Measurements from ENCODE around the gene SLC36A3.
"Not testable (repeated sequence)": the region's sequence is repeated elsewhere in the genome, so short reads cannot be mapped to it uniquely, and the experiment has no call there.

DNA sequence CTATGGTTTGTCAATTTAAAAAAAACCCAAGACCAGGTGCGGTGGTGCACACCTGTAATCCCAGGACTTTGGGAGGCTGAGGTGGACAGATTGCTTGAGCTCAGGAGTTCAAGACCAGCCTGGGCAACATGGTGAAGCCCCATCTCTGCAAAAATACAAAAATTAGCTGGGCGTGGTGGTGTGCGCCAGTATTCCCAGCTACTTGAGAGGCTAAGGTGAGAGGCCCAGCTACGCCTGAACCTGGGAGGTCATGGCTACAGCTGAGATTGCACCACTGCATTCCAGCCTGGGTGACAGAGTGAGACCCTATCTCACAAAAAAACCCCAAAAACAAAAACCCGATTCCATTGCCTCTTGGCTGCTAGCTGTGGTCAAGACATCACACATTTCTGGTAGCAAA lies 48.6 kb downstream of the SLC36A3 start:
- TF ChIP-seq, protein P1, sequence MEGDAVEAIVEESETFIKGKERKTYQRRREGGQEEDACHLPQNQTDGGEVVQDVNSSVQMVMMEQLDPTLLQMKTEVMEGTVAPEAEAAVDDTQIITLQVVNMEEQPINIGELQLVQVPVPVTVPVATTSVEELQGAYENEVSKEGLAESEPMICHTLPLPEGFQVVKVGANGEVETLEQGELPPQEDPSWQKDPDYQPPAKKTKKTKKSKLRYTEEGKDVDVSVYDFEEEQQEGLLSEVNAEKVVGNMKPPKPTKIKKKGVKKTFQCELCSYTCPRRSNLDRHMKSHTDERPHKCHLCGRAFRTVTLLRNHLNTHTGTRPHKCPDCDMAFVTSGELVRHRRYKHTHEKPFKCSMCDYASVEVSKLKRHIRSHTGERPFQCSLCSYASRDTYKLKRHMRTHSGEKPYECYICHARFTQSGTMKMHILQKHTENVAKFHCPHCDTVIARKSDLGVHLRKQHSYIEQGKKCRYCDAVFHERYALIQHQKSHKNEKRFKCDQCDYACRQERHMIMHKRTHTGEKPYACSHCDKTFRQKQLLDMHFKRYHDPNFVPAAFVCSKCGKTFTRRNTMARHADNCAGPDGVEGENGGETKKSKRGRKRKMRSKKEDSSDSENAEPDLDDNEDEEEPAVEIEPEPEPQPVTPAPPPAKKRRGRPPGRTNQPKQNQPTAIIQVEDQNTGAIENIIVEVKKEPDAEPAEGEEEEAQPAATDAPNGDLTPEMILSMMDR (conservative IDR thresholded peaks at IDR 0.05) = not testable (repeated sequence)
- TF ChIP-seq ZFX (IDR thresholded peaks at IDR 0.05) = not testable (repeated sequence)
